Measurements from ENCODE around the gene TOX2.

The TOX2 gene

GRCh38 chr20:44014807-44015732, 100.4 kb downstream of the TOX2 start:
- DNase-seq (ENCODE audit: insufficient read length, low spot score) (no peak), FAIRE-seq (no peak)

DNA sequence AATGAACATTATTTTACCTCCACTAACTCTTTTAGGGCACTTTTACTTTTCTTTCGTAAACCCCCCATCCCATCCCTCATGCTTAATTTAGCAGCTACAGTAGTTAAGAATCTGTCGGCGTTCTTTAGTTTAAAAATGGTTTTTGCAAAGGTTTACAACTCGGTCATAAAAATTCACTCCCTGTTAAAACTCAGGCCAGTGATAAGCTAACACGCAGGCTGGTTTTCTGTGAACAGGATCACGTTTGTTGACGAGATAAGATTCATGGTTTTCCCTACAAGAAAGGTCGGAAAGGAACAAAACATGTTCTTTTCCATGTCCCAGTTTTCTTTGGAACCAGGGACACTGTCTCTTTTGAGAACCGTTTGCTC, 101.1 kb downstream of the TOX2 start:
- no peak for DNase-seq (ENCODE audit: insufficient read length, low spot score)
- no peak for FAIRE-seq

DNA sequence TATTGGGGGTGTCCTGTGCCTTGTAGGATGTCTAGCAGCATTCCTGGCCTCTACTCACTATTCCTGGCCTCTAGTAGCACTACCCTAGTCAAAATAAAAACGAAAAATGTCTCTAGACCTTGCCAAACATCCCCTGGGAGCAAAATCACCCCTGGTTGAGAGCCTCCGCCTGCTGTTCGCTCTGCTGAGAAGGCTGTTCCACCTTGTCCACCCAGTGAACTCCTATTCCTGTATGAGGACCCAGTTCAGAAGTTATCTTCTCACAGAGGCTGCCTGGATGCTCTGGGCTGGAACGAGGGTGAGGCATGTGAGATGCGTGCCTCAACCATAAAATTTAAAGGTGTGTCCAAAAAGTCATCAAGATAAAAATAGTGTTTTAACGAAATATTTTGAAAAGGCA, 101.9 kb downstream of the TOX2 start:
- FAIRE-seq (no peak), DNase-seq (ENCODE audit: insufficient read length, low spot score) (no peak)

GRCh38 chr20:44017211-44017610, 102.6 kb downstream of the TOX2 start:
- no peak for DNase-seq (ENCODE audit: insufficient read length, low spot score)
- FAIRE-seq, result peak; percentile 13

DNA sequence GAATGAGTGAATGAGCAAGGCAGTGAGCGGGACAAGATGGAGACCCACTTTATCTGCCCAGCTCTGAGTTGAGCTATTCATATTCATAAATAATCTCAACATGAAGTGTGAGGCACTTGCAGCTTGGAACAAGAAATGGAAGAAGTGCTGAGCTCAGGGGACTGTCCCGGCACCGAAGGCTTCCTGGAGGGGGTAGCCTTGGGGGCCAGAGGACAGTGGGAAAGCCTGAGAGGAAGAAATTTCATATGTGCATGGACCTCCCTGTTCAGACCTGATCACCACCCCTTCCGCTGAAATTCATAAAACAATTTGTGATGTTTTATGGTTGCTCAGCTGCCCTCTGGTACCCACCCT, 103.2 kb downstream of the TOX2 start:
- no peak for DNase-seq (ENCODE audit: insufficient read length, low spot score)
- FAIRE-seq, result no peak

DNA sequence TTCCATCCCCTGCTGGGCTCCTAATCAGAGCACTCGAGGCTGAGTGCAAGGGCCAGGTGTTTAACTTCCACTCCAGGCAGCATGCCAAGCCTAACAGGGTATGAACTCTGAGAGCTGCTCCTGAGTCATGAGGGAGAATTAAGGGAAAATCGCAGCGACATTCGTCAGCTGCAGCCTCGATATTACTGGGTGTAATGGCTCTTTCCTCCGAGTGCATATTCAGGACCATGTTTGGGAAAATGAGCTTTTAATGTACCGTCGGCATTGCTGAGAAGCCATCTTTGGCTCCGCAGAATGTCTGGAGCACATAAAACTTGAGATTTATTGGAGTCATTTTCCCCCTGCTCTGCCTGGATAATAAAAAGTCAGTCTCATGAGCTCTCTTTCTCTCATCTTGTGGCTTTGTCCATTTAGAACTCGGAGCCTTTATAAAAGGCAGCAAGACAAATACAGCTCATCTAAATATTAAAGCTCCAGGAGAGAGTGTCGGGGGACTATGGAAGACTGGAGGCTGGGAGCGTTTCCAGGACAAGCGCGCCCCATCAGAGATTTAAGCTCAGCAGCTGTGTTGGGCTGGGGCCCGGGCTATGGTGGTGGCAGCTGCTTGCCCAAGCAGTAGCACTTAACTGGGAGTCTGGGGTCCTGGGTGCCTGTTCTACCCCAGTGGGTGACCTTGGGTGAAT, 103.7 kb downstream of the TOX2 start:
- DNase-seq (ENCODE audit: insufficient read length, low spot score) (peak; percentile 91), FAIRE-seq (peak; percentile 96)

DNA sequence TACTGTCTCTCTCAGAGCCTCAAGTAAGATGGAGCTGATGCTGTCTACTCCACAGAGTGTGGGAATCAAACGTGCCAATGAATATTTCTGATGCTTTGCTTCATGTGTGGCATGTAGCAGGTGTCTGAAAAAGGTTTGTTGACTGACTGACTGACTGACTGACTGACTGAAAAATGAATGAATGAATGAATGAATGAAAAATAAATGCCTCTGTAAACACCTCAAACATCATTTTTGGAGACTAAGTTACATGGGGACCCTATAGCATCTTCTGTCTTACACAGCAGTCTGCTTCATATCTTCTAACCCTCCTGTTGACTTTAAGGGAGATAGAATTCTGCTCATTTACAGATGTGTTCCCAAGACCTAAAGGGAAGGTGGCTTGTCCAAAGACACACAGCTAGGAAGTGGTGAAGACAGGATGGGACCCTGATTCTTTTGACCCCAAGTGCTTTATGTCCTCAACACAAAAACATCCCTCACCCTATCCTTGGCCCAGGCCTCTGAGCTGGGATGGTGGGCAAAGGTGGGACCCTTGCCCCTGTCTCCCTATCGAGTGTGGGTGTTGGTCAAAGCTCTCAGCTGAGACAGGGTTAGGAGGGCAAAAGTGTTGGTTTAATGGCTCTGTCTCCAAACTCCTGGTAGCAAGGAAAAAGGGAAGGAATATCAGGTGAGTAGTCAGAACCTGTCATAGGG, 104.4 kb downstream of the TOX2 start:
- no peak for DNase-seq (ENCODE audit: insufficient read length, low spot score)
- FAIRE-seq, result peak; percentile 65

- FAIRE-seq (peak; percentile 73), DNase-seq (ENCODE audit: insufficient read length, low spot score) (no peak)
Observed at GRCh38 chr20:44019638-44020335, 105.1 kb downstream of the TOX2 start.

GRCh38 chr20:44020406-44021148, 105.9 kb downstream of the TOX2 start:
- FAIRE-seq, result no peak
- no peak for DNase-seq (ENCODE audit: insufficient read length, low spot score)

- FAIRE-seq (no peak), DNase-seq (ENCODE audit: insufficient read length, low spot score) (no peak)
Observed at GRCh38 chr20:44021186-44021585, 106.5 kb downstream of the TOX2 start.

- DNase-seq (ENCODE audit: insufficient read length, low spot score) (no peak), FAIRE-seq (peak; percentile 23)
Observed at GRCh38 chr20:44021900-44022299, 107.2 kb downstream of the TOX2 start.

DNA sequence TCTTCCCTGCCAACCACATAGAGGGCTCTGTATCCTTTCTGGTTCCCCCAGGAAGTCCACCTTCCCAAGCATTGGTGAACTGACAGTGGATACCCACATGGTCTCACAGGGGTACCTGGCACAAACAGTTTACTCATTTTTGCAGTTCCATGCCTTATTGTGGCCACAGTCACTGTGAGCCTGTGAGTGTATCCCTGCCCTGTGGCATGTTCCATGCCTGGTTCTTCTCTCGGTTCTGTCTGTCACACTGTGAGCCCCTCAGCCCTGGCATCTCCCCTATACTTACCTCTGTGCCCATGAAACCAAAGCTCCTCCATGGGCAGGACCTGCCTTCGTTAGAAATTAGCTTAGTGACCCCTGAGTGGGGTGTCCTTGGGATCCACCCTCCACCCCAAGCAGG, 107.8 kb downstream of the TOX2 start:
- FAIRE-seq (peak; percentile 86), DNase-seq (ENCODE audit: insufficient read length, low spot score) (no peak)

DNA sequence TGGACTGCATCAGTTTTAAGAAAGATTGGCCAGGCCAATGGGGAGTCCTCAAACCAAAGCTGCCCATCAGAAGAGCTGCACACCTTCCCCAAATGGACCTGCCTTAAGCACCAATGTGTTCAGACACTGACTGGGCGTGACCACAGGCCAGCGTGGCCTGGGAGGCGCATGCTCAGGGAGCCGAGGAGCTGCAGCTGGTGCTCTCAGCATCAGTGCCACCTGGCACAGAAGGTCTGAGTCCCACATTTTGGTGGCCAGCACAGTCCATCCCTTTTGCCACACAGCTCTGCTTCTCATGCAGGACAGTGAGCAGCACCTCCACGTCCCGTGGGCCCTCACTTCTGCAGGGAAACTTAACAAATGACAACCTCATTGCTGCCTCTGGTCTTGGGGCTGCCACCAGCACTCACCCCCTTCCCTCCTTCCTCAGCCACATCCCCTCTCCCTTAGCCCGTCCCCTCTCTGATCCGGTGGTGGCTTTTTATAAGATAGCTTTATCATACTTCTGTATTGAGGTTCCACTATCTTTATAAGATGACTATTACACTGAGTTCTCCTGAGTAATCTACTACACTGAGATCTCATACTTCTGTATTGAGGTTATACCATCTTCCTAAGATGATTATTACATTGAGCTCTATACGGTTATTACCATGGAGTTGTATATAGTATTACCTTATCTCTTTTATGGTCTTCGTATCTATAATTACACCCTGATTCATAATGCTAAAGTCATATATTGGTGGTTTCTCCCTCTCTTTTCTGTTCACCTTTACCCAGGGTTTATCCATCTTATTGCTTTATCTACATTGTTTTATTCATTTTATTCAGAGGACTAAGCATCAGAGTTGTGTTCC, 109.1 kb downstream of the TOX2 start:
- FAIRE-seq (peak; percentile 92), DNase-seq (ENCODE audit: insufficient read length, low spot score) (no peak)

- FAIRE-seq (no peak), DNase-seq (ENCODE audit: insufficient read length, low spot score) (no peak)
Observed at GRCh38 chr20:44024820-44025580, 110.3 kb downstream of the TOX2 start.

GRCh38 chr20:44025756-44026155, 111.1 kb downstream of the TOX2 start:
- DNase-seq (ENCODE audit: insufficient read length, low spot score) (no peak), FAIRE-seq (peak; percentile 38)

GRCh38 chr20:44026647-44027342, 112.1 kb downstream of the TOX2 start:
- DNase-seq (ENCODE audit: insufficient read length, low spot score) (no peak), FAIRE-seq (peak; percentile 86)

- peak; percentile 77 for FAIRE-seq
Observed at GRCh38 chr20:44027343-44028002, 112.8 kb downstream of the TOX2 start.

More at GRCh38 chr20:44027343-44028002, 112.8 kb downstream of the TOX2 start:
- DNase-seq (ENCODE audit: insufficient read length, low spot score), result no peak

Measured in HTR-8/SVneo (cell line).